ENCODE results near the gene CRACDL.
A peak's percentile ranks its signal among the peaks of the same experiment; 100 is the strongest.

CRACDL gene

DNA sequence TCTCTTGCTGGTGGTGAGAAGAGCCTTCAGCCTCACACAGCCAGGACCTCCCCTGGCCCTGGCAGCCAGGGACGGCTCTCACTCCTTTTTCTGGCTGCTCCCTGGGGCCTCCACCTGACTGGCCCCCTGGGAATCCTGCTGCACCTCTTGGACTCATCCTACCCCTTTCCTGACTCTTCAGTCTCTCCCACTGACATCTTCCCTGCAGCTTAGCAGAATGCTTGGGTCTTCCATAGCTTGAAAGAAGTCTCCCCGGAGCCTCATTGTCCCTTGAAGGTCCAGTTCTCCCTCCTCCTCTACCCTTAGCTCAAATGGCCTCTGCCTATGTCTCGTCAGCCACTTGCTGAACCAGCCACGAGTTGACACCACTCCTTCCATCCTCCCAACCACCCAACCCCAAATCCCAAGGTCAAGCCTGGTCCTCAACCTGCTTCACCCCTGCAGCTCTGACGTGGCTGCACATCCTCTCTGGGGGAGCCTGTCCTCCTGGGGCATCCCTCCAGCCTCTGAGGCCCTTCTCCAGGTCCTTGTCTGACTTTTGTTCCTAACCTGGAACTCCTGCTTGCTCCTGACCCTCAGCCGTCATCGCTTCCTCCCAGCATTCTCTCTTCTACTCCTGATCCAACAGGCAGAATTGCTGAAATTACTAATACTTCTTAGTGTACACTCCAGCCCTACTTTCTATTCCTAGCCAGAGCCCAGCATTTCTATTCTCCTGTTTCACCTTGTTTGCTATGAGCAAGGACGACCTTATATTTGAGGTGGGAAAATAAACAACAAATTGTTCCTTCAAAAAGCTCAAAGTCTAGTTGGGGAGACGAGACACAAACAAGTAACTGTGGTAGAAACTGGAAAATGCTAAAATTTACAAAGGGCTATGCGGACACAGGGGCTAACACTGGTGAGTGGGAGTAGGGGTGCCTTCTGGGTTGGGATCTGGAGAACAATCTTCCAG is 136.4 kb downstream of the CRACDL start:
- DNase-seq, result no peak

DNA sequence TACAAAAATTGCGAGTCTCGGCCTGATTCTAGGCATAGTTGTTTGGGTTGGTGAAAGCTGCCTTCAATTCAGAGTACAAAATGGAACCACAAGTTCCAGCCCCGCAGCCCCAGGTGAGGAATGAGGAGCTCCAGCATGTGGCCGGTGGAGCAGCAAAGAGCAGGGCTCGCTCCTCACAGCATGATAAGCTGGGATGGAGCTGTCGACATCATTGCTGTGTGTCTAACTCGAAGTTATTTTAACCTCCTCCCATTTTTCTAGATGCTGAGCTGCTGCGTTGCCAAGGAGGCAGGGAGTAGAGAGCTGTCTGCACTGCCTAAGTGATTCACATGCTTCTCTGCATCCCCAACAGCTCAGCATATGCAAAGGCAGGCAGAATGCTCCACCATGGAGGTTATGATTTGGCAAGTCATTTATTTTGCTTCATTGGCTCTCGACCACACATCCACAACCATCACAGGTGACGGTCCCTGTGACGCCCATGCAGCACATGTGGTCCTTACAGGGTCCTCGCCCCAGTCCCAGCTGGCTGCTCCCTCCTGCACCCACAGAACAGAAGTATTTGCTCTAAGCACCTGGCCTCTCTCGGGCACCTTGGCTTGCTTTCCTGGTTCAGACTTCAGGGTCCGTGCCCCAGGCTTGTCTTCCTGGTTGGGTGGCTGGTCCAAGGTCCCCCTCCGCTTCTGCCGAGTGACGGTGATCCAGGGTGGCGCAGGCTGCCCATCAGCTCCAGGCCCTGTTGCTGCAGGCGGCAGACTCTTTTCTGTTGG is 139.1 kb downstream of the CRACDL start:
- DNase-seq, result no peak

DNA sequence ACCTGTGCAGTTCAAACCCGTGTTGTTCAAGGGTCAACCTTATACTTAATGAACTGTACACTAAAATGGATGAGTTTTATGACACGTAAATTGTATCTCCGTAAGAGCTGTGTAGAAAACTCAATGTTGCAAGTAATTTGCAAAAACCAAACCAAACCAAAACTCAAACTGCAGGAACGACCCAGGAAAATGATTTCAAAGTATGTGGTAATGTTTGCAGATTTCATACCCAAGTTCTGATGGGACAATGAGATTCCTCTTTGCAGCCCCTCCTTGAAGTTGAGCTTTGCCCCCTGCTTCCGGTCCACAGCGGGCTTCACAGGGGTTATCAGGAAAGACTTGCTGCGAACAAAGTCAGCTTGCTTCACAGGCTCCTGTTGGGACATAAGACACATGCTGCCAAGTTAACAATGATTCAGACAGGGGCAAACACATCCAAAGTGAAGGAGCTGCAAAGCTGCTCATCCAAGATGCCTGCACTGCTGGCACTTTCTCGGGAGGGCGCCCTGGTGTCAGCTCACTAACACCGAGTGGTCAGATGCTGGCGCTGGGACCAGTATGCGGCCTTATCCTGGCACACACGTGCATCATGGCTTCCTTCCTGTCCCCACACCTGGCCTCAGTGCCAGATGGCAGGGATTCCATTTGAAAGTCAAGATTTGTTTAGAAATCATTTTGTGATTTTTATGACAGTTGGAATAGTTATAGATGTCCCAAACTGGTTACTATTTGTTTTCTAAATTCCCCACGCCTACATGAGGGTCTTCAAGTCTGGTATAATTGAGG is 139.9 kb downstream of the CRACDL start:
- no peak for DNase-seq

GRCh38 chr2:98793897-98794830 is 141.9 kb downstream of the CRACDL start:
- no peak for DNase-seq

DNA sequence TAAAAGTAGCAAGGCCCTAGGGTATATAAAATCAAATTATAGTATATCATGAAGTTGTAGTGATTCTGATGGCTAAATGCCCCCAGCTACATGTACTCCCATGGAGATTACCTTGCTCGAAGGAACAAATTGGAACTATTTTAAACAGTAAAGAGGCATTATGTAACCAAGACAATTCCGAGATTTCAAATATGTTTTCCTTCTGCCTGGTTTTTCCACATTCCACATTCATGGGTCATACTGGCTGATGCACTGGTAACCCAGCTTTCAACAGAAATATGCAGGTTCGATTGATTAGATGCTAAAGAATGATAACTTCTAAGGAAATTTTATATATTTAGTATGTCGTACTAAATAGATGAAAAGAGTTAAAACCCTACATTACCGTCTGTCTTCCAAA is 142.8 kb downstream of the CRACDL start:
- no peak for DNase-seq

- DNase-seq, result no peak
Measured at GRCh38 chr2:98790221-98790620, 145.8 kb downstream of the CRACDL start.

DNA sequence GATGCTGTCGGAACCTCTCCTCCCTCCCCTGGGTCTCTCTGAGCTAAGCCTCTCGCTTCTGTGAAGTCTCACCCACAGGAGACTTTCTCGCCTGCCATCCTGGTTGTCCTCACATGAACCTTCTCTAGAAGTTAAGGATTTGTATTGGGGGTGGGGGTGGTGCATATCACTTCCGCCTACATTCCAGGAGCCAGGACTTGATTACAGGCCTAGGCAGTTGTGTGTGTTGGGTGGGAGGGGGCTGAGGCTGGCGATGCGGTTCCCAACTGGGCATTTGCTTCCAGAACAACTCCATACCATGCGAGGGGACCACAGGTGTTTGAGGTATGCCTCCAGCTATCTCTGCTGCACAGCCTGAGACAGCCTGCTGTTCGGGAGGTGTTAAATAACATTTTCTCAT is 148.3 kb downstream of the CRACDL start:
- DNase-seq, result no peak

DNA sequence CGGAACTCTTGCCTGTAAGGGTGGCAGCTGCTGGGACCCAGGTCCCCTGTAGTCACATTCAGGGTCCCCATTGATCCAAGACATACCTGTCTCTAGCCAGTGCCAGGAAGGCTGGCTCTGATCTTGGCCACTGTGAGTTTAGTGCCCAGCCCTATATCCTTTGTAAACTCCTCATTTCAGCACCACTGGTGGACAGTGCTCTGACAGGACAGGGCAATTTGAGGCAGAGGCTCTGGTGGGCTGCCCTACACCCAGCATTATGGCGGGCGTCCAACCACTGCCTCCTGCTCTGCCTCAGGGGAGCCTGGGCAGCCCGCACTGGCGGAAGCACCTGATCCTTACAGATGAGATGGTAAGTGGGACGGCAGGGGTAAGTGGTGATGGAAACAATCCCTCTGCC is 149.8 kb downstream of the CRACDL start:
- no peak for DNase-seq

DNA sequence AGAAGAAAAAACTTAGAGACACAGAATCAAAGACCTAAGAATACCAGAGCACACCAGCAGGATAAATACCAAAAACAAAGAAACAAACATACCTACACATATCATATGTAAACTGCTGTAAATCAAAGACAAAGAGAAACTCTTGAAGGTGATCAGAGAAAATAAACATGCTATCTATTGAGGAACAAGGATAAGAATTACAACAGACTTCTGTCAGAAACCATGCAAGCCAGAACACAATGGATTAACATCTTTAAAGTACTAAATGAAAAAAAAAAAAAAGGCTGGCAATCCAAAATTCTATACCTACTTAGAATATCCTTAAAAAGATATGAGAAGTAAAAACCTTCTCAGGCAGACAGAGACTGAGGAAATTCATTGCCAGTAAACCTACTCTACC is 153.5 kb downstream of the CRACDL start:
- DNase-seq, result no peak

GRCh38 chr2:98781822-98782221 is 154.2 kb downstream of the CRACDL start:
- no peak for DNase-seq

DNA sequence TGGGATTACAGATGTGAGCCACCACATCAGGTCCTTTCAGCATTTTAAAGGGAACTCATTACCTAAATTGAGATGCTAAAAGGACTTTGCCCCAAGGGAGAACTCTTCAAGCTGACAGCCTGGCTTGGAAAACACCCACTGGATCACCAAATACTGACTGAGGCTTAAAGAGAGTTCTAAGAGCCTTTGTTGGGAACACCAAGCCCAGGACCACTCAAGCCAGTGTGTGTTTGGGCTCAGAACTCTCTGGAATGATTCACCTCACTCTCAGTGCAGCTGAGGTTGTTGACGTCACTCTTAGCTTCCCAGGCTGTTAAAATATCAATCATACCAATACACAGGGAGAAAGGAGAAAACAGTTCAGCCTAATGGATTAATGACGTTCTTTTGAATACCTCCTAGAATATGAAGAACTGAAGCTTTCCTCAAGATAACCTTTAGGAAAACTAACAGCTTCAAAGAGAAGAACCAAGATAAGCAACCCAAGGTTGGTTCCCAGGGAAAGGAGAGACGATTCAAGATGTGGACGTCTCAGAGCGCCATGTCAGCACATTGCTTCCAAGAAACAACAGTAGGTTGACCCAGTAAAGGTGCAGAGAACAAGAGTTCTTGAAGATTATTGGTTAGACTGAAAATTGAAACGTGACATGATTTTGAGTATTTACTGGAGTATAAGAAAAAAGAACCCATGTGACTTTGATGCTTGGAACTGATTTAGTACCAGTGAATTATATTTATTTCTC is 157.1 kb downstream of the CRACDL start:
- DNase-seq, result no peak

- no peak for DNase-seq
Measured at GRCh38 chr2:98778151-98778550, 157.9 kb downstream of the CRACDL start.

DNA sequence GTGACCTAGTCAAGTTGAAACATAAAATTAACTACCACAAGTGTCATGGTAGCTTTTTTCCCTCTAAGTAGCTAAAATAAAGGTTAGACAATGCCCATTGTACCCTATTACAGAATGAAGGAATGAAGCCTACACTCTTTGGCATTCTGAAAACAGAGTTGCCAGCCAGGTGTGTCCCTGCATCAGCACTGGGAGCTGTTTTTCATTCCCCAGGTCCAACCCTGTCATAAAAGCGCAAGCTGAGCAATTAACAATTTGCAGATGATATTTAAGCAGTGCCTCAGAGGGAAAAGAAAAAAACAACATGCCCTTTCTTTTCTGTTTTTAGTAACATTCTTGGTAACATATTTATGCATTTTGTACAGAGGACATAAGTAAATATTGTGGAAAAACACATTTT is 158.3 kb downstream of the CRACDL start:
- no peak for DNase-seq

GRCh38 chr2:98777076-98777475 is 158.9 kb downstream of the CRACDL start:
- no peak for DNase-seq

DNA sequence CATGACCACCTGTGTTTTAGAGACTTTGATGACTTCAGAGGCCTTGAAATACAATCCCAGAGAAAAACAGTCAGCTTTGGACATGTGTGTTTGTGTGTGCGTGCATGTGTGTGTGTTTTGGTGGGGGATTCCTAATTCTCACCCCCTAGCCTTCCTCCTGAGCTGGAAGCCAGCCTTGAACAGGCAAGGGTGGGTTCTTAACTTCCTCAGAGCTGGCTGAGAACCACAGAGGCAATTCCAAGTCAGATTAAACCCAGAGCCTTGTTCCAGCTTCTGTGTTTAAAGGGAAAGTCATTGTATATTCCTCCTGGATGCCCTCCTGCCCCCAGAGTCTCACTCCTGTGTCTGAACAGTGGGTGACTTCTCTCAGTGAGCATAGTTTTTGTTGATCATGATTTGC is 159.9 kb downstream of the CRACDL start:
- no peak for DNase-seq

GRCh38 chr2:98775146-98775986 is 160.7 kb downstream of the CRACDL start:
- DNase-seq, result peak; percentile 71

DNA sequence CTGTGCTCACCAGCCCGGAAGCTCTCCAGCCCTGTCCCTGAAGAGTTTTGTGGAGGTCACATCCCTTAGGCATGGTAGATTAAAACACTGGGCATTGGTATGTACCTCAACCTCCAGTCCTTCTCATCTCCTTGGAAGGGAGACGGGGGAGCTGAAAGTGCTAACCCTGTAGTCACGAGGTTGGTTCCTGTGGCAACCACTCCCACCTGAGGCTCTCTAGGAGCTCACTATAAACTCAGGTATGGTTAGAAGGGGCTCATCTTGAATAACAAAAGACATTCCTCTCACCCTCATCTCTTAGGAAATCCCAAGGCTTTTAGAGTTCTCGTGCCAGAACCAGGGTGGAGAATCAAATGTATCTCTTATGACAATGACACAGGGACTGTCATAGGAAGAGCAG is 162.1 kb downstream of the CRACDL start:
- DNase-seq, result no peak

- no peak for DNase-seq
Measured at GRCh38 chr2:98773169-98773568, 162.9 kb downstream of the CRACDL start.

DNA sequence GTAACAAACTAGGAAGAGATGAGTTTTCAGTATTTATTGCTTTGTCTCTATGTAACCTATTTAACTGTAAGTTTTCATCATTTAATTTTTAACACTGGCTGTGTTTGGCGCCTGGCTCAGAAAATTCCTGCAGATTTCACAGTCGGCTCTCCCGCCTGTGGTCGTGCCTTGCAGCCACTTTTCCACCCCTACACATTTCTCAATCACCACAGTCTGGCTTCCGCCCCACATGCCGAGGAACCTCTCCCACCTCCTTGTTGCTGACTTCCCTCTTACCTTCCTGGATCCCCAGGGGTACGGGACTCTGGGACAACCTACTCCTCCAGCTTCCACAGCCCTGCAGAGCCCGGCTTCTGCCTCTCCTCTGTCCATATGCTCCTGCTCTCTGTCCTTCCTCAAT is 163.5 kb downstream of the CRACDL start:
- no peak for DNase-seq
